Astrocyte (in vitro differentiated cells and primary cell): ENCODE results near the gene ANGEL1. TPM values are rescaled to one million over a fixed set of nuclear protein-coding genes. Genes with fewer than 3 reads are reported as not detected.
A peak's percentile ranks its signal among the peaks of the same experiment; 100 is the strongest.

Source experiments
- DNase-seq: peaks from one replicate; pipeline ENCODE4 v3.0.0-alpha.2; 2010; ENCODE audit warnings: low read depth
- FAIRE-seq: peaks from 2 replicates; lab custom pipeline; 2011; peaks lifted over from hg19 to GRCh38; lab: Jason Lieb, UNC
- H2AFZ ChIP-seq: 2 replicates; pipeline ENCODE4 v1.6.0; 2012; ENCODE audit warnings: low read depth, low read length, inconsistent platforms
- H3K27ac ChIP-seq: 2 replicates; pipeline ENCODE4 v1.5.1; 2011; ENCODE audit warnings: low read depth, low read length, inconsistent platforms
- H3K27me3 ChIP-seq: 2 replicates; pipeline ENCODE4 v1.6.0; 2011; ENCODE audit warnings: low read length, inconsistent platforms; ENCODE audit not compliant: insufficient read depth
- H3K36me3 ChIP-seq: 2 replicates; pipeline ENCODE4 v1.5.1; 2011; ENCODE audit warnings: low read length, inconsistent platforms; ENCODE audit not compliant: insufficient read depth
- H3K4me1 ChIP-seq: 2 replicates; pipeline ENCODE4 v1.5.1; 2011; ENCODE audit warnings: low read length, inconsistent platforms; ENCODE audit not compliant: insufficient read depth
- H3K4me2 ChIP-seq: 2 replicates; pipeline ENCODE4 v1.6.0; 2012; ENCODE audit warnings: low read length, inconsistent platforms
- H3K4me3 ChIP-seq: 2 replicates; pipeline ENCODE4 v1.5.1; 2011; ENCODE audit warnings: low read depth, mild to moderate bottlenecking, low read length, inconsistent platforms; ENCODE audit not compliant: insufficient read depth
- H3K79me2 ChIP-seq: 2 replicates; pipeline ENCODE4 v1.6.0; 2012; ENCODE audit warnings: mild to moderate bottlenecking, low read length, inconsistent platforms; ENCODE audit not compliant: insufficient read depth
- H3K9ac ChIP-seq: 2 replicates; pipeline ENCODE4 v1.6.0; 2012; ENCODE audit warnings: mild to moderate bottlenecking, low read length, inconsistent platforms
- H3K9me3 ChIP-seq: 2 replicates; pipeline ENCODE4 v1.5.1; 2012; ENCODE audit warnings: low read depth, mild to moderate bottlenecking, low read length, inconsistent platforms; ENCODE audit not compliant: insufficient read depth
- H4K20me1 ChIP-seq: 2 replicates; pipeline ENCODE4 v1.6.0; 2012; ENCODE audit warnings: low read length, inconsistent platforms; ENCODE audit not compliant: insufficient read depth
- H3K27ac Mint-ChIP-seq: one replicate; pipeline ENCODE4 v1.8.0; 2021; ENCODE audit warnings: mild to moderate bottlenecking, mixed read lengths; ENCODE audit not compliant: unreplicated experiment
- H3K27me3 Mint-ChIP-seq: one replicate; pipeline ENCODE4 v1.8.0; 2021; ENCODE audit warnings: low read depth, mixed read lengths; ENCODE audit not compliant: unreplicated experiment
- H3K36me3 Mint-ChIP-seq: one replicate; pipeline ENCODE4 v1.8.0; 2021; ENCODE audit warnings: low read depth, mixed read lengths; ENCODE audit not compliant: unreplicated experiment
- H3K4me1 Mint-ChIP-seq: one replicate; pipeline ENCODE4 v1.8.0; 2021; ENCODE audit warnings: low read depth, mixed read lengths; ENCODE audit not compliant: unreplicated experiment
- H3K4me3 Mint-ChIP-seq: one replicate; pipeline ENCODE4 v1.8.0; 2021; ENCODE audit warnings: mild to moderate bottlenecking, moderate library complexity, mixed read lengths; ENCODE audit not compliant: unreplicated experiment
- H3K9me3 Mint-ChIP-seq: one replicate; pipeline ENCODE4 v1.8.0; 2021; ENCODE audit warnings: mild to moderate bottlenecking, mixed read lengths; ENCODE audit not compliant: unreplicated experiment
- CTCF ChIP-seq: IDR thresholded peaks from 2 replicates; pipeline ENCODE4 v1.5.1; 2011; ENCODE audit warnings: low read depth, mild to moderate bottlenecking, inconsistent platforms, low read length, moderate library complexity; ENCODE audit not compliant: insufficient read depth
- EZH2 ChIP-seq: IDR thresholded peaks from 2 replicates; pipeline ENCODE4 v1.6.1; 2012; ENCODE audit warnings: mild to moderate bottlenecking, low read length, inconsistent platforms; ENCODE audit not compliant: insufficient read depth
- total RNA-seq: library from RNA; stranded (reverse); gene quantifications from 2 replicates; pipeline ENCODE4 v1.2.1, GENCODE V29; 2021

Gene ANGEL1
- total RNA-seq, 1 donor from 2014 or later, result 12.7 TPM

DNA sequence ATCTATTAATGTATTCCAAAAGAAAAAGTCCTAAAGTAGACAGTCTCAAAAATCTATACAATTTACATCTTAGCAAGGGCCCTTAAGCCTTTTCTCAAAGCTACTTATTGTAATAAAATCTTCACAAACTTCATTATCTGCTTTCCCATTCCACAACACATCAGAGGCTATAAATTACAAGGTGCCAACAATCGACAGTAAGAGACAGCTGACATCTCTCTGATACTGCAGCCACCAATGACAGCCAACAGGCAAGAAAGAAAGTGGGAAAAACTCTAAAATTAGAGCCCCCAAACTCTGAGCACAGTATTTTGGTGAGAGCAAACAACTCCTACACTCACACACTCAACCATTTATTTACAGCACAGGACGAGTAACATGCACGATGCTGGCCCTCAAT, 2.2 kb downstream of the ANGEL1 start:
- DNase-seq (no peak), FAIRE-seq (no peak)
- Mint-ChIP-seq H3K9me3 (no peaks in the 10 kb centered on the region), H3K27me3 (no peaks in the 10 kb centered on the region), H3K4me1 (peaks cover 12% of the 10 kb centered on the region), H3K36me3 (peaks cover 15% of the 10 kb centered on the region), H3K27ac (peak overlapping the region; percentile 2), H3K4me3 (peak overlapping the region; percentile 17)
- Histone ChIP-seq H3K4me1 (peaks cover 19% of the 10 kb centered on the region), H2AFZ (peak overlapping the region; percentile 49), H3K4me3 (no peak overlapping the region), H3K9ac (peak overlapping the region; percentile 63), H3K4me2 (peak overlapping the region; percentile 98), H3K27me3 (no peaks in the 10 kb centered on the region), H4K20me1 (peaks cover 6% of the 10 kb centered on the region), H3K27ac (no peak overlapping the region), H3K79me2 (peaks cover 9% of the 10 kb centered on the region), H3K9me3 (no peaks in the 10 kb centered on the region), H3K36me3 (no peaks in the 10 kb centered on the region)
- TF ChIP-seq CTCF, result no peak
- no peak for TF ChIP-seq EZH2

DNA sequence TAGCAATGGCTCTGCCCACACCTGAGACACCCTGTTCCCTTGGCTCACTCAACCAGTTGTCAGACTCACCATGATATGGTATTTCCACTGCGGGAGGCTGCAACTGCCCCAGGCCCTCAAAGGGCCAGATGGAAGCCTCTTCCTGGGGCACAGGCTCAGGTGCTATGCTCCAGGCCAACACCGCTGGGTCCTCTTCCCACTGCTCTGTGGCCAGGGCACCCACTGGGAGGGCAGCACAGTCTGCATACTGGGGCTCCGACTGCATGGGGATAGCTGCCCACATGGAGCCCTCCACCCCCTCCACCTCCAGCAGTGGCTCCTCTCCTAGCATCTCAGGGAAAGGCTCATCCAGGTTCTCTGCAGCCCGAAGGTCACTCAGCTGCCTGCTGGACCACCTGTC, 3.7 kb downstream of the ANGEL1 start:
- no peaks in the 10 kb centered on the region for H3K27me3 ChIP-seq
- Mint-ChIP-seq H3K4me3 (no peak overlapping the region), H3K9me3 (no peaks in the 10 kb centered on the region), H3K27ac (no peak overlapping the region), H3K27me3 (no peaks in the 10 kb centered on the region), H3K36me3 (peaks cover 19% of the 10 kb centered on the region), H3K4me1 (peaks cover 12% of the 10 kb centered on the region)
- H3K4me2 ChIP-seq, result no peak overlapping the region
- H3K79me2 ChIP-seq, result peaks cover 9% of the 10 kb centered on the region
- no peak overlapping the region for H3K9ac ChIP-seq
- H3K36me3 ChIP-seq, result no peaks in the 10 kb centered on the region
- no peaks in the 10 kb centered on the region for H3K9me3 ChIP-seq
- peaks cover 19% of the 10 kb centered on the region for H3K4me1 ChIP-seq
- FAIRE-seq (no peak), DNase-seq (no peak)
- H3K4me3 ChIP-seq, result no peak overlapping the region
- no peak overlapping the region for H3K27ac ChIP-seq
- H4K20me1 ChIP-seq, result peaks cover 6% of the 10 kb centered on the region
- TF ChIP-seq CTCF (no peak), EZH2 (no peak)
- H2AFZ ChIP-seq, result no peak overlapping the region

GRCh38 chr14:76808011-76808410, 4.7 kb downstream of the ANGEL1 start:
- H3K27me3 Mint-ChIP-seq, result no peaks in the 10 kb centered on the region
- Histone ChIP-seq H3K4me3 (no peak overlapping the region), H3K27me3 (no peaks in the 10 kb centered on the region), H3K27ac (no peak overlapping the region), H3K9me3 (no peaks in the 10 kb centered on the region), H3K4me1 (peaks cover 17% of the 10 kb centered on the region), H3K36me3 (peaks cover 5% of the 10 kb centered on the region), H4K20me1 (peaks cover 6% of the 10 kb centered on the region), H2AFZ (no peak overlapping the region), H3K9ac (no peak overlapping the region), H3K4me2 (no peak overlapping the region), H3K79me2 (peaks cover 9% of the 10 kb centered on the region)
- no peaks in the 10 kb centered on the region for H3K9me3 Mint-ChIP-seq
- peaks cover 10% of the 10 kb centered on the region for H3K4me1 Mint-ChIP-seq
- H3K27ac Mint-ChIP-seq, result no peak overlapping the region
- H3K4me3 Mint-ChIP-seq, result no peak overlapping the region
- FAIRE-seq (no peak), DNase-seq (no peak)
- peaks cover 21% of the 10 kb centered on the region for H3K36me3 Mint-ChIP-seq
- TF ChIP-seq CTCF (no peak), EZH2 (no peak)
